Muscle of leg (tissue), 16 donors: ENCODE measurements around the gene FBXW4. TPM values are rescaled to one million over a fixed set of nuclear protein-coding genes. Genes with fewer than 3 reads are reported as not detected.
A peak's percentile ranks its signal among the peaks of the same experiment; 100 is the strongest.

ENCODE experiments used
- DNase-seq: peaks from one replicate; pipeline ENCODE4 v3.0.0; 2013
- H3K27ac ChIP-seq: one replicate; pipeline ENCODE4 v1.5.1; 2013; ENCODE audit warnings: mild to moderate bottlenecking, low read length, control low read depth
- H3K27me3 ChIP-seq: one replicate; pipeline ENCODE4 v1.6.1; 2013; ENCODE audit warnings: low read length; ENCODE audit not compliant: control insufficient read depth, insufficient read depth
- H3K36me3 ChIP-seq: one replicate; pipeline ENCODE4 v1.6.1; 2013; ENCODE audit warnings: low read length; ENCODE audit not compliant: control insufficient read depth, insufficient read depth
- H3K4me1 ChIP-seq: one replicate; pipeline ENCODE4 v1.6.1; 2013; ENCODE audit warnings: low read length; ENCODE audit not compliant: control insufficient read depth, insufficient read depth
- H3K4me3 ChIP-seq: one replicate; pipeline ENCODE4 v1.5.1; 2013; ENCODE audit warnings: low read length, control low read depth
- H3K9me3 ChIP-seq: replicated peaks from 2 replicates; pipeline ENCODE4 v1.6.1; 2013; ENCODE audit warnings: low read depth, low read length; ENCODE audit not compliant: control insufficient read depth
- WGBS: methylation state at CpG from one replicate; pipeline ENCODE4 v1.1.5; 2013; ENCODE audit warnings: missing lambda C conversion rate; ENCODE audit not compliant: insufficient coverage; 5-methylcytosine and 5-hydroxymethylcytosine counted together
- long read RNA-seq, 11 donors: transcript quantifications; one replicate each; lab custom pipeline, GENCODE V29; 2026
- polyA plus RNA-seq, 8 donors: library from polyadenylated mRNA; unstranded; fragments of 120-200 nt; gene quantifications; one replicate each; pipeline versions ENCODE4 v1.2.1 to v1.2.3, GENCODE V29; 2013; ENCODE audit warnings: inconsistent platforms in 1 of 8, low replicate concordance in 1 of 8; ENCODE audit not compliant: insufficient read length in 8 of 8, insufficient read depth in 1 of 8
- total RNA-seq: library from RNA; stranded (reverse); fragments of 120-200 nt; gene quantifications from one replicate; pipeline ENCODE4 v1.2.4, GENCODE V29; 2013

FBXW4 gene, protein sequence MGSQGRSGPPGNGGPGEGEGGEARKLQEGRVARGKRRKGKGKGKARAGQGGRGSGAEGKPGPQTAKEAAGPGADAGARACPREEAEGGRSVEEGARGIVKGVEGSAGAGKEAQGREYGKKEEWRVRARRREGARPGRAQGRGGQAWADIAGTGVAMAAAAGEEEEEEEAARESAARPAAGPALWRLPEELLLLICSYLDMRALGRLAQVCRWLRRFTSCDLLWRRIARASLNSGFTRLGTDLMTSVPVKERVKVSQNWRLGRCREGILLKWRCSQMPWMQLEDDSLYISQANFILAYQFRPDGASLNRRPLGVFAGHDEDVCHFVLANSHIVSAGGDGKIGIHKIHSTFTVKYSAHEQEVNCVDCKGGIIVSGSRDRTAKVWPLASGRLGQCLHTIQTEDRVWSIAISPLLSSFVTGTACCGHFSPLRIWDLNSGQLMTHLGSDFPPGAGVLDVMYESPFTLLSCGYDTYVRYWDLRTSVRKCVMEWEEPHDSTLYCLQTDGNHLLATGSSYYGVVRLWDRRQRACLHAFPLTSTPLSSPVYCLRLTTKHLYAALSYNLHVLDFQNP
- 38.0 TPM for total RNA-seq
- polyA plus RNA-seq: 10 to 100 TPM; 39.2 to 51.5 (median 45.0) TPM
- long read RNA-seq, donor 1, partial matches to known transcripts: 0 of 4 reads
- long read RNA-seq, donor 1, other reads (novel, unspliced or antisense): 0 of 4 reads
- long read RNA-seq, donor 2, partial matches to known transcripts: 0 of 1 reads
- long read RNA-seq, donor 2, other reads (novel, unspliced or antisense): 0 of 1 reads
- long read RNA-seq, donor 3, transcript FBXW4-201 (9 exons, 2,483 nt): major isoform, 10 of 21 reads
- long read RNA-seq, donor 3, partial matches to known transcripts: 11 of 21 reads
- long read RNA-seq, donor 3, other reads (novel, unspliced or antisense): 0 of 21 reads
- long read RNA-seq, donor 4, partial matches to known transcripts: 0 of 1 reads
- long read RNA-seq, donor 4, other reads (novel, unspliced or antisense): 0 of 1 reads
- long read RNA-seq, donor 5, transcript FBXW4-201 (9 exons, 2,483 nt): major isoform, 14 of 23 reads
- long read RNA-seq, donor 5, partial matches to known transcripts: 8 of 23 reads
- long read RNA-seq, donor 5, other reads (novel, unspliced or antisense): 0 of 23 reads
- long read RNA-seq, donor 6, transcript FBXW4-201 (9 exons, 2,483 nt): major isoform, 10 of 28 reads
- long read RNA-seq, donor 6, partial matches to known transcripts: 18 of 28 reads
- long read RNA-seq, donor 6, other reads (novel, unspliced or antisense): 0 of 28 reads
- long read RNA-seq, donor 7, transcript FBXW4-201 (9 exons, 2,483 nt): major isoform, 5 of 5 reads
- long read RNA-seq, donor 7, partial matches to known transcripts: 0 of 5 reads
- long read RNA-seq, donor 7, other reads (novel, unspliced or antisense): 0 of 5 reads
- long read RNA-seq, donor 8, partial matches to known transcripts: 0 of 1 reads
- long read RNA-seq, donor 8, other reads (novel, unspliced or antisense): 0 of 1 reads
- long read RNA-seq, donor 9, partial matches to known transcripts: 0 of 4 reads
- long read RNA-seq, donor 9, other reads (novel, unspliced or antisense): 0 of 4 reads
- long read RNA-seq, donor 10, partial matches to known transcripts: 0 of 4 reads
- long read RNA-seq, donor 10, other reads (novel, unspliced or antisense): 0 of 4 reads
- long read RNA-seq, donor 11, partial matches to known transcripts: 0 of 4 reads
- long read RNA-seq, donor 11, other reads (novel, unspliced or antisense): 0 of 4 reads

DNA sequence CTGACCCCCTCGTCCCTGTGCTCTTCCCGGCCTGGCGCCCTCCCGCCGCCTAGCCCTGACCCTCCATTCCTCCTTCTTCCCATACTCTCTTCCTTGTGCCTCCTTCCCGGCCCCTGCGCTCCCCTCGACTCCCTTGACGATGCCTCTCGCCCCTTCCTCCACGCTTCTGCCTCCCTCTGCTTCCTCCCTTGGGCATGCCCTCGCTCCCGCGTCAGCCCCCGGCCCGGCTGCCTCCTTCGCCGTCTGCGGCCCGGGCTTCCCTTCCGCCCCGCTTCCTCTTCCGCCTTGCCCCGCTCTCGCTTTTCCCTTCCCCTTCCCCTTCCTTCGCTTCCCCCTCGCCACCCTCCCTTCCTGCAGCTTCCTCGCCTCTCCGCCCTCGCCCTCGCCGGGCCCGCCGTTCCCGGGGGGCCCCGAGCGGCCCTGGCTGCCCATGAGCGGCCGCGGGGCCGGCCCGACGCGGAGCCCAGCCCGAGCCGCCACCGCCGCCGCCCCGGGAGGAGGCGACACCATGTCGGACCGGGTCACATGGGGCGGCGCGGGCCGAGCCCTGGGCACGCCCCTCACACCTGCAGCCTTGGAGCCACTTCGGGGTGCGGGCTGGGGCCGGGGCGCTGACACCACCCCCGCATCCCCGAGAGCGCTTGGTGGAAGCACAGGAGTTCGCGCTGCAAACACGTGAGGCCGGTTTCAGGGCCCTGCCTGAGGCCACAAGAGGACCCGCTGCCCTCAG is at the start of gene FBXW4:
Gene FBXW4 (minus strand): TSS at position 497 of the 730 bp plus-strand sequence. CDS start 65 bp downstream, at position 432.
- 1% methylated on average over 63 of the region's 70 CpGs for WGBS
- peaks cover 16% of the 10 kb centered on the region for H3K4me1 ChIP-seq
- H3K36me3 ChIP-seq: no peaks in the 10 kb centered on the region
- peak within 1 kb of the TSS; percentile 70 for H3K4me3 ChIP-seq
- peak within 1 kb of the TSS; percentile 96 for H3K27ac ChIP-seq
- peak; percentile 54 for DNase-seq
- no peaks in the 10 kb centered on the region for H3K27me3 ChIP-seq
- H3K9me3 ChIP-seq: no peaks in the 10 kb centered on the region

- Histone ChIP-seq H3K27me3 (peaks cover 7% of the 10 kb centered on the region), H3K4me1 (peaks cover 4% of the 10 kb centered on the region), H3K9me3 (no peaks in the 10 kb centered on the region), H3K27ac (no peak overlapping the region), H3K4me3 (no peak overlapping the region), H3K36me3 (no peaks in the 10 kb centered on the region)
- DNase-seq: no peak
- 100% methylated on average over 1 of the region's 3 CpGs for WGBS
Measured at GRCh38 chr10:101744267-101744666, 49.3 kb upstream of the FBXW4 start.

DNA sequence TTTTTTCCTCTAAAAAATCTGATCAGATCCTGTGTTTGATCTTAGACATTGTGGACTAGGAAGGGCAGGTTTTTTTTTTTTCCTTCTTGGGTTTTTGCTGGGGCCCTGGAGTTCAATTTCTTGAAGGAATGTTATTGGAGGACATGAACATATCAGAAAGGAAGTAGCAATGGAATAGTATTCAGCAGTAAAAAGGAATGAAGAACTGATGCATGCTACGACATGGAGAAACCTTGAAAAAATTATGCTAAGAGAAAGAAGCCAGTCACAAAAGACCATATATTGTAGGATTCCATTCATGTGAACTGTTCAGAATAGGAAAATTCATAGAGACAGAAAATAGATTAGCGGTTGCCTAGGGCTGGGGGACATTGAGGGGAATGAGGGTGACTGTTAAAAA is 47.0 kb upstream of the FBXW4 start:
- WGBS: 100% methylated on average over 1 of the region's 2 CpGs
- Histone ChIP-seq H3K4me3 (no peak overlapping the region), H3K27ac (no peak overlapping the region), H3K4me1 (no peaks in the 10 kb centered on the region), H3K27me3 (peaks cover 7% of the 10 kb centered on the region), H3K9me3 (no peaks in the 10 kb centered on the region), H3K36me3 (no peaks in the 10 kb centered on the region)
- DNase-seq: no peak

DNA sequence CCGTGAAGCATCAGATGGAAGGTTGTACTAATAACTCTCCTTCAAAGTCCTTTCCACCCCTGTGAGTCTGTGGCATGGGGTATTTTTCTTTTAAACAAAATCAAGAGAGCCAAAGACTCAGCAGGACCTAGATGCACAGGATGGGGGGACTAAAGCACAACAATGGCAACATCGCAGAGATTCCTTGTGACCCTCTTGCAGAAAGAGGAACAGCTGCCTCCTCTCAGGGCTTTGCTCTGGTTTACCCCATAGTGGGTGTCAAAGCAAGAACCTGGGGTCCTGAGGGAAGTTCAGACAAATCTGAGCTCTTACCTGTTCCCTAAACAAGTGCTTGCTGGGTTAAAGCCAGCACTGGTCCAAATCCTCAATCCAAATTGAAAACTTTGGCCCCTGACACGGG is 41.7 kb upstream of the FBXW4 start:
- no peaks in the 10 kb centered on the region for H3K36me3 ChIP-seq
- no peak overlapping the region for H3K27ac ChIP-seq
- H3K27me3 ChIP-seq: peaks cover 10% of the 10 kb centered on the region
- no peak for DNase-seq
- H3K4me1 ChIP-seq: no peaks in the 10 kb centered on the region
- 56% methylated on average over 1 of the region's 3 CpGs for WGBS
- no peaks in the 10 kb centered on the region for H3K9me3 ChIP-seq
- no peak overlapping the region for H3K4me3 ChIP-seq

DNA sequence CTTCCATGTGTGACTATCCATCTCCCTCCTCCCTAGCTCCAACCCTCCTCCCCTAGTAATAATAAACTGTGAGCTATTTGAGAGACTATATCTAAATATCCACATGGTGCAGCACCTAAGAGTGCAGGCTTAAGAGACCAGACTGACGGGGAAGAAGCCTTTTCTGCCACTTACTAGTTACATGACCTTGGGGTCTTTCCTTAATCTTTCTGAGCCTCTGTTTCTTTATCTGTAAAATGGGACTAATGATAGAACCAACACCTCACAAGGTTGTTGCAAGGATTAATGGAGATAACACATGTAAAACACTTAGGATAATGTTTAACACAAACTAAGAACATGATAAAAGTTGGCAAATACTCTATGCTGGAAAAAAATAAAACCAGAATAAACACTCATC is 37.1 kb upstream of the FBXW4 start:
- no CpG with 5 or more reads among the region's 1 CpG for WGBS
- no peaks in the 10 kb centered on the region for H3K36me3 ChIP-seq
- DNase-seq: no peak
- no peak overlapping the region for H3K4me3 ChIP-seq
- no peak overlapping the region for H3K27ac ChIP-seq
- H3K27me3 ChIP-seq: peaks cover 3% of the 10 kb centered on the region
- H3K4me1 ChIP-seq: no peaks in the 10 kb centered on the region
- H3K9me3 ChIP-seq: no peaks in the 10 kb centered on the region

DNA sequence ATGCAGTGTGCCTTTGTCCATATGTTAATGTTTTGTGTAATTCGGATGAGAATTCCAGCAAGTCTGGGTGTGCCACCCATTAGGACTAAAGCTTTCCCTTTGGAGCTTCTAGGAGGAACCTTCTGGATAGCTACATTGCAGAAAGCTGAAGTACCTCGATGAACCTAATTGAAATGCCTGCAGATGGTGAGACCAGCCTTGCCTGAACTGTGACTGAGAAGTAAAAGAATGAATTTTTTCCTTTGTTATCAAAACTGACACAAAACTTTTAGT is 31.1 kb upstream of the FBXW4 start:
- H3K9me3 ChIP-seq: no peaks in the 10 kb centered on the region
- no peak for DNase-seq
- peaks cover 4% of the 10 kb centered on the region for H3K4me1 ChIP-seq
- H3K27ac ChIP-seq: no peak overlapping the region
- no peaks in the 10 kb centered on the region for H3K27me3 ChIP-seq
- 20% methylated on average over 1 of the region's 2 CpGs for WGBS
- H3K36me3 ChIP-seq: no peaks in the 10 kb centered on the region
- no peak overlapping the region for H3K4me3 ChIP-seq

- no peak overlapping the region for H3K27ac ChIP-seq
- no peaks in the 10 kb centered on the region for H3K9me3 ChIP-seq
- H3K27me3 ChIP-seq: no peaks in the 10 kb centered on the region
- DNase-seq: peak; percentile 37
- WGBS: 20% methylated on average over 2 of the region's 8 CpGs
- H3K4me3 ChIP-seq: no peak overlapping the region
- H3K4me1 ChIP-seq: peaks cover 4% of the 10 kb centered on the region
- H3K36me3 ChIP-seq: no peaks in the 10 kb centered on the region
Measured at GRCh38 chr10:101725296-101726114, 30.5 kb upstream of the FBXW4 start.

- WGBS: 20% methylated on average over 1 of the region's 2 CpGs
- H3K4me3 ChIP-seq: no peak overlapping the region
- peaks cover 4% of the 10 kb centered on the region for H3K4me1 ChIP-seq
- no peaks in the 10 kb centered on the region for H3K9me3 ChIP-seq
- no peak for DNase-seq
- no peaks in the 10 kb centered on the region for H3K36me3 ChIP-seq
- H3K27me3 ChIP-seq: no peaks in the 10 kb centered on the region
- H3K27ac ChIP-seq: no peak overlapping the region
Measured at GRCh38 chr10:101724446-101724845, 29.5 kb upstream of the FBXW4 start.
